GM19193 (cell line): ENCODE measurements around the gene SLIT3.

Source experiments
- POLR2A ChIP-seq: IDR thresholded peaks from 4 replicates; pipeline ENCODE4 v1.6.1; 2011; ENCODE audit not compliant: insufficient read depth, insufficient read length; ENCODE audit errors: extremely low read depth

SLIT3 gene

GRCh38 chr5:168808051-168808616, 492.8 kb downstream of the SLIT3 start:
- no peak for TF ChIP-seq POLR2A

- TF ChIP-seq POLR2A, result no peak
Observed at GRCh38 chr5:168807287-168807686, 493.7 kb downstream of the SLIT3 start.

- TF ChIP-seq POLR2A, result no peak
Observed at GRCh38 chr5:168803541-168803940, 497.4 kb downstream of the SLIT3 start.

GRCh38 chr5:168802337-168802736, 498.6 kb downstream of the SLIT3 start:
- TF ChIP-seq POLR2A, result no peak

GRCh38 chr5:168801567-168801966, 499.4 kb downstream of the SLIT3 start:
- no peak for TF ChIP-seq POLR2A

- TF ChIP-seq POLR2A, result no peak
Observed at GRCh38 chr5:168800701-168801100, 500.2 kb downstream of the SLIT3 start.

GRCh38 chr5:168798065-168799023, 502.6 kb downstream of the SLIT3 start:
- no peak for TF ChIP-seq POLR2A

- no peak for TF ChIP-seq POLR2A
Observed at GRCh38 chr5:168796593-168797580, 504.1 kb downstream of the SLIT3 start.

GRCh38 chr5:168796000-168796399, 504.9 kb downstream of the SLIT3 start:
- TF ChIP-seq POLR2A, result no peak

GRCh38 chr5:168793841-168794837, 506.8 kb downstream of the SLIT3 start:
- no peak for TF ChIP-seq POLR2A

- TF ChIP-seq POLR2A, result no peak
Observed at GRCh38 chr5:168792678-168793077, 508.3 kb downstream of the SLIT3 start.

- no peak for TF ChIP-seq POLR2A
Observed at GRCh38 chr5:168790671-168791250, 510.2 kb downstream of the SLIT3 start.

- TF ChIP-seq POLR2A, result no peak
Observed at GRCh38 chr5:168790002-168790635, 510.8 kb downstream of the SLIT3 start.

- no peak for TF ChIP-seq POLR2A
Observed at GRCh38 chr5:168788786-168789185, 512.2 kb downstream of the SLIT3 start.

- TF ChIP-seq POLR2A, result no peak
Observed at GRCh38 chr5:168788107-168788506, 512.8 kb downstream of the SLIT3 start.
